ENCODE results near the gene YEATS2.

Gene YEATS2

GRCh38 chr3:183754052-183754451 is 56.5 kb downstream of the YEATS2 start:
- no peak overlapping the region for H3K27ac ChIP-seq (ENCODE audit: low read depth, low read length)
- H3K9ac ChIP-seq (ENCODE audit: low read length), result no peak overlapping the region
- no peak overlapping the region for H3K4me2 ChIP-seq (ENCODE audit: low read length)
- H3K56ac ChIP-seq (ENCODE audit: low read length), result no peak overlapping the region
- no peak overlapping the region for H3K4ac ChIP-seq (ENCODE audit: low read depth, low read length)
- H3K4me3 ChIP-seq (ENCODE audit: low read length), result no peak overlapping the region
- no peak overlapping the region for H4K8ac ChIP-seq (ENCODE audit: low read depth, low read length)
- H2BK5ac ChIP-seq (ENCODE audit: low read length), result no peak overlapping the region
- H3K4me1 ChIP-seq (ENCODE audit: control insufficient read depth, low read depth, low read length), result no peaks in the 10 kb centered on the region
- no CpG with 5 or more reads among the region's 5 CpGs for WGBS (ENCODE audit: extremely low coverage, insufficient coverage, low lambda C conversion rate)
- H3K79me2 ChIP-seq (ENCODE audit: control insufficient read depth, insufficient read depth, low read length), result no peaks in the 10 kb centered on the region
- H2AK5ac ChIP-seq (ENCODE audit: low read length), result no peak overlapping the region
- DNase-seq, result no peak
- no peaks in the 10 kb centered on the region for H3K79me1 ChIP-seq (ENCODE audit: low read length)
- no peak overlapping the region for H4K5ac ChIP-seq (ENCODE audit: low read length)
- no peak overlapping the region for H3K23ac ChIP-seq (ENCODE audit: low read length)
- no peak overlapping the region for H3K18ac ChIP-seq (ENCODE audit: low read length)
- no peaks in the 10 kb centered on the region for H3K27me3 ChIP-seq (ENCODE audit: insufficient read depth, low read length, poor library complexity)
- H3K36me3 ChIP-seq (ENCODE audit: control insufficient read depth, insufficient read depth, low read length), result peaks cover 7% of the 10 kb centered on the region
- H2BK15ac ChIP-seq (replicated peaks; ENCODE audit: low read depth), result no peak overlapping the region
- no peak overlapping the region for H2BK120ac ChIP-seq (ENCODE audit: low read depth, low read length)

- Histone ChIP-seq H3K4me2 (ENCODE audit: low read length) (no peak overlapping the region), H4K5ac (ENCODE audit: low read length) (no peak overlapping the region), H3K9ac (ENCODE audit: low read length) (no peak overlapping the region), H3K79me1 (ENCODE audit: low read length) (peaks cover 2% of the 10 kb centered on the region), H3K18ac (ENCODE audit: low read length) (no peak overlapping the region), H3K4ac (ENCODE audit: low read depth, low read length) (no peak overlapping the region), H2BK120ac (ENCODE audit: low read depth, low read length) (no peak overlapping the region), H3K23ac (ENCODE audit: low read length) (no peak overlapping the region), H3K36me3 (ENCODE audit: control insufficient read depth, insufficient read depth, low read length) (peaks cover 7% of the 10 kb centered on the region), H3K4me1 (ENCODE audit: control insufficient read depth, low read depth, low read length) (peaks cover 4% of the 10 kb centered on the region), H3K4me3 (ENCODE audit: low read length) (no peak overlapping the region), H2BK5ac (ENCODE audit: low read length) (no peak overlapping the region), H2BK15ac (replicated peaks; ENCODE audit: low read depth) (no peak overlapping the region), H2AK5ac (ENCODE audit: low read length) (no peak overlapping the region), H3K27me3 (ENCODE audit: insufficient read depth, low read length, poor library complexity) (no peaks in the 10 kb centered on the region), H3K56ac (ENCODE audit: low read length) (no peak overlapping the region), H3K27ac (ENCODE audit: low read depth, low read length) (no peak overlapping the region), H4K8ac (ENCODE audit: low read depth, low read length) (no peak overlapping the region), H3K79me2 (ENCODE audit: control insufficient read depth, insufficient read depth, low read length) (no peaks in the 10 kb centered on the region)
- DNase-seq, result no peak
- no CpG with 5 or more reads among the region's 6 CpGs for WGBS (ENCODE audit: extremely low coverage, insufficient coverage, low lambda C conversion rate)
These were observed 64.7 kb downstream of the YEATS2 start for GRCh38 chr3:183762304-183762703.

- no peaks in the 10 kb centered on the region for H3K79me2 ChIP-seq (ENCODE audit: control insufficient read depth, insufficient read depth, low read length)
These were observed 67.5 kb downstream of the YEATS2 start for GRCh38 chr3:183764847-183765731.

GRCh38 chr3:183766107-183766506 is 68.5 kb downstream of the YEATS2 start:
- DNase-seq, result no peak
- peaks cover 4% of the 10 kb centered on the region for H3K4me1 ChIP-seq (ENCODE audit: control insufficient read depth, low read depth, low read length)
- no peak overlapping the region for H2BK120ac ChIP-seq (ENCODE audit: low read depth, low read length)
- no peak overlapping the region for H3K4me2 ChIP-seq (ENCODE audit: low read length)
- H4K5ac ChIP-seq (ENCODE audit: low read length), result no peak overlapping the region
- H3K18ac ChIP-seq (ENCODE audit: low read length), result no peak overlapping the region
- H3K4ac ChIP-seq (ENCODE audit: low read depth, low read length), result no peak overlapping the region
- no peak overlapping the region for H3K4me3 ChIP-seq (ENCODE audit: low read length)
- H3K27ac ChIP-seq (ENCODE audit: low read depth, low read length), result peak overlapping the region; percentile 33
- H2AK5ac ChIP-seq (ENCODE audit: low read length), result no peak overlapping the region
- no peak overlapping the region for H3K23ac ChIP-seq (ENCODE audit: low read length)
- H2BK5ac ChIP-seq (ENCODE audit: low read length), result no peak overlapping the region
- H3K9ac ChIP-seq (ENCODE audit: low read length), result no peak overlapping the region
- H3K79me1 ChIP-seq (ENCODE audit: low read length), result peaks cover 2% of the 10 kb centered on the region
- H2BK15ac ChIP-seq (replicated peaks; ENCODE audit: low read depth), result no peak overlapping the region
- H3K79me2 ChIP-seq (ENCODE audit: control insufficient read depth, insufficient read depth, low read length), result no peaks in the 10 kb centered on the region
- no peak overlapping the region for H4K8ac ChIP-seq (ENCODE audit: low read depth, low read length)
- H3K56ac ChIP-seq (ENCODE audit: low read length), result peak overlapping the region; percentile 7
- no peaks in the 10 kb centered on the region for H3K27me3 ChIP-seq (ENCODE audit: insufficient read depth, low read length, poor library complexity)
- peaks cover 9% of the 10 kb centered on the region for H3K36me3 ChIP-seq (ENCODE audit: control insufficient read depth, insufficient read depth, low read length)

More at GRCh38 chr3:183764847-183765731, 67.5 kb downstream of the YEATS2 start:
- no peak overlapping the region for H3K4me2 ChIP-seq (ENCODE audit: low read length)
- no peaks in the 10 kb centered on the region for H3K27me3 ChIP-seq (ENCODE audit: insufficient read depth, low read length, poor library complexity)
- no peak overlapping the region for H2BK120ac ChIP-seq (ENCODE audit: low read depth, low read length)
- no peak overlapping the region for H3K23ac ChIP-seq (ENCODE audit: low read length)
- no peak overlapping the region for H2BK5ac ChIP-seq (ENCODE audit: low read length)
- no peak overlapping the region for H3K56ac ChIP-seq (ENCODE audit: low read length)
- peaks cover 9% of the 10 kb centered on the region for H3K36me3 ChIP-seq (ENCODE audit: control insufficient read depth, insufficient read depth, low read length)
- H3K9ac ChIP-seq (ENCODE audit: low read length), result no peak overlapping the region
- no peak overlapping the region for H2AK5ac ChIP-seq (ENCODE audit: low read length)
- H3K79me1 ChIP-seq (ENCODE audit: low read length), result peaks cover 2% of the 10 kb centered on the region
- peak; percentile 67 for DNase-seq
- H4K5ac ChIP-seq (ENCODE audit: low read length), result no peak overlapping the region
- peaks cover 4% of the 10 kb centered on the region for H3K4me1 ChIP-seq (ENCODE audit: control insufficient read depth, low read depth, low read length)
- H2BK15ac ChIP-seq (replicated peaks; ENCODE audit: low read depth), result no peak overlapping the region
- no CpG with 5 or more reads among the region's 7 CpGs for WGBS (ENCODE audit: extremely low coverage, insufficient coverage, low lambda C conversion rate)
- no peak overlapping the region for H3K4ac ChIP-seq (ENCODE audit: low read depth, low read length)
- H4K8ac ChIP-seq (ENCODE audit: low read depth, low read length), result no peak overlapping the region
- H3K27ac ChIP-seq (ENCODE audit: low read depth, low read length), result no peak overlapping the region
- no peak overlapping the region for H3K4me3 ChIP-seq (ENCODE audit: low read length)
- no peak overlapping the region for H3K18ac ChIP-seq (ENCODE audit: low read length)

- no CpG with 5 or more reads among the region's 9 CpGs for WGBS (ENCODE audit: extremely low coverage, insufficient coverage, low lambda C conversion rate)
- Histone ChIP-seq H3K4ac (ENCODE audit: low read depth, low read length) (no peak overlapping the region), H3K4me3 (ENCODE audit: low read length) (no peak overlapping the region), H3K4me2 (ENCODE audit: low read length) (no peak overlapping the region), H3K4me1 (ENCODE audit: control insufficient read depth, low read depth, low read length) (peaks cover 4% of the 10 kb centered on the region), H3K23ac (ENCODE audit: low read length) (no peak overlapping the region), H2AK5ac (ENCODE audit: low read length) (no peak overlapping the region), H3K27me3 (ENCODE audit: insufficient read depth, low read length, poor library complexity) (no peaks in the 10 kb centered on the region), H4K8ac (ENCODE audit: low read depth, low read length) (no peak overlapping the region), H4K5ac (ENCODE audit: low read length) (no peak overlapping the region), H2BK5ac (ENCODE audit: low read length) (no peak overlapping the region), H2BK15ac (replicated peaks; ENCODE audit: low read depth) (no peak overlapping the region), H3K9ac (ENCODE audit: low read length) (no peak overlapping the region), H3K27ac (ENCODE audit: low read depth, low read length) (no peak overlapping the region), H3K79me1 (ENCODE audit: low read length) (peaks cover 2% of the 10 kb centered on the region), H3K36me3 (ENCODE audit: control insufficient read depth, insufficient read depth, low read length) (peaks cover 6% of the 10 kb centered on the region), H3K18ac (ENCODE audit: low read length) (no peak overlapping the region), H3K79me2 (ENCODE audit: control insufficient read depth, insufficient read depth, low read length) (no peaks in the 10 kb centered on the region), H3K56ac (ENCODE audit: low read length) (no peak overlapping the region), H2BK120ac (ENCODE audit: low read depth, low read length) (no peak overlapping the region)
- peak; percentile 88 for DNase-seq
These were observed 69.4 kb downstream of the YEATS2 start for GRCh38 chr3:183766745-183767606.

All from mesendoderm (in vitro differentiated cells).